Lower leg skin (tissue), 4 donors: ENCODE results near the gene CERCAM. TPM values are rescaled to one million over a fixed set of nuclear protein-coding genes. Genes with fewer than 3 reads are reported as not detected.
"Not testable (repeated sequence)": the region's sequence is repeated elsewhere in the genome, so short reads cannot be mapped to it uniquely, and the experiment has no call there.

Experiments
- DNase-seq, 2 donors: peaks; one replicate each; pipeline ENCODE4 v3.0.0-alpha.2; 2019; ENCODE audit warnings: low spot score in 2 of 2
- H3K4me3 ChIP-seq: fragments of 200-600 bp; sonication (generic); 2 replicates; pipeline ENCODE4 v1.5.1; 2017; ENCODE audit warnings: mild to moderate bottlenecking, low read depth; ENCODE audit not compliant: poor library complexity, severe bottlenecking
- POLR2A ChIP-seq, 2 donors: fragments of 450-650 bp; IDR thresholded peaks; one replicate each; pipeline ENCODE4 v1.6.1; 2016 to 2017; ENCODE audit warnings: antibody characterized with exemption in 2 of 2, mild to moderate bottlenecking in 1 of 2, moderate library complexity in 1 of 2
- WGBS, 2 donors: methylation state at CpG; one replicate each; pipeline ENCODE4 v1.1.5; 2018; 5-methylcytosine and 5-hydroxymethylcytosine counted together
- intact Hi-C: fragments of 100-400 bp; cut with DNase I; formaldehyde crosslinking; loops from one replicate; pipeline ENCODE4 v1.15.0; 2023; ENCODE audit warnings: low total_unique reads
- total RNA-seq, 4 donors: library from RNA; depleted of rRNA; stranded (reverse); fragments of >200 nt; gene quantifications; one replicate each; pipeline ENCODE4 v1.1.0, GENCODE V29; 2016
- TF ChIP-seq, protein P1 (sequence below), 3 donors: fragments of 450-650 bp; IDR thresholded peaks; one replicate each; pipeline ENCODE4 v1.5.1; 2016; ENCODE audit warnings: antibody characterized with exemption in 3 of 3, mild to moderate bottlenecking in 3 of 3, moderate library complexity in 2 of 3

The CERCAM gene
- total RNA-seq, 4 donors from 2014 or later = 5.6 to 21.3 (median 7.3) TPM

DNA sequence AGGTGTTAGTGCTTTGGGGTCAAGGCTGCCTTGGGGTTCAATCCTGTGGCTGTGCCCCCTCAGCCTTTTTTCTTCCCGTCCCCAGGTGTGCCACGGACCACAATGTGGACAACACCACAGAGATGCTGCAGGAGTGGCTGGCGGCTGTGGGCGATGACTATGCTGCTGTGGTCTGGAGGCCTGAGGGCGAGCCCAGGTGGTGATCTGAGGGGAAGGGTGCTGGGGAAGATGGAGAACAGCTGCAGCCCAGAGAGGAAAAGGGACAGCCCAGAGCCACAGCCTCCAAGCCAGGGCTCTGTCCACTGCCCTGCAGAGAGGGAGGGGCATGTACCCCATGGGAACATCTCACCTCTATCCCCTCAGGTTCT lies 2.1 kb downstream of the CERCAM start:
- H3K4me3 ChIP-seq = no peak overlapping the region
- no peak for DNase-seq
- no peak for TF ChIP-seq POLR2A (IDR thresholded peaks at IDR 0.05)
- TF ChIP-seq, protein P1, sequence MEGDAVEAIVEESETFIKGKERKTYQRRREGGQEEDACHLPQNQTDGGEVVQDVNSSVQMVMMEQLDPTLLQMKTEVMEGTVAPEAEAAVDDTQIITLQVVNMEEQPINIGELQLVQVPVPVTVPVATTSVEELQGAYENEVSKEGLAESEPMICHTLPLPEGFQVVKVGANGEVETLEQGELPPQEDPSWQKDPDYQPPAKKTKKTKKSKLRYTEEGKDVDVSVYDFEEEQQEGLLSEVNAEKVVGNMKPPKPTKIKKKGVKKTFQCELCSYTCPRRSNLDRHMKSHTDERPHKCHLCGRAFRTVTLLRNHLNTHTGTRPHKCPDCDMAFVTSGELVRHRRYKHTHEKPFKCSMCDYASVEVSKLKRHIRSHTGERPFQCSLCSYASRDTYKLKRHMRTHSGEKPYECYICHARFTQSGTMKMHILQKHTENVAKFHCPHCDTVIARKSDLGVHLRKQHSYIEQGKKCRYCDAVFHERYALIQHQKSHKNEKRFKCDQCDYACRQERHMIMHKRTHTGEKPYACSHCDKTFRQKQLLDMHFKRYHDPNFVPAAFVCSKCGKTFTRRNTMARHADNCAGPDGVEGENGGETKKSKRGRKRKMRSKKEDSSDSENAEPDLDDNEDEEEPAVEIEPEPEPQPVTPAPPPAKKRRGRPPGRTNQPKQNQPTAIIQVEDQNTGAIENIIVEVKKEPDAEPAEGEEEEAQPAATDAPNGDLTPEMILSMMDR (IDR thresholded peaks at IDR 0.05) = no peak
- 75 to 92% methylated on average over 5 of the region's 5 CpGs for WGBS, 2 donors
- intact Hi-C loops = no loop called here

DNA sequence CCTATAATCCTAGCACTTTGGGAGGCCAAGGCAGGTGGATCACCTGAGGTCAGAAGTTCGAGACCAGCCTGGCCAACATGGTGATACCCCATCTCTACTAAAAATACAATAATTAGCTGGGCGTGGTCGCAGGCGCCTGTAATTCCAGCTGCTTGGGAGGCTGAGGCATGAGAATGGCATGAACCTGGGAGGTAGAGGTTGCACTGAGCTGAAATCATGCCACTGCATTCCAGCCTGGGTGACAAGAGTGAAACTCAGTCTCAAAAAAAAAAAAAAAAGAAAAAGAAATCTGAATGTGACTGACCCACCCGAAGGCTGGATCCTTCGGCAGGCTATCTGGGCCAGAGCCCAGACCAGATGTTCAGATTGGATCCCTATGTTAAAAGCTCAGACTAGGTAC lies 2.7 kb downstream of the CERCAM start:
- H3K4me3 ChIP-seq, intact Hi-C loops, DNase-seq: not testable (repeated sequence)
- WGBS, 2 donors = 60% methylated on average over 6 of the region's 6 CpGs

DNA sequence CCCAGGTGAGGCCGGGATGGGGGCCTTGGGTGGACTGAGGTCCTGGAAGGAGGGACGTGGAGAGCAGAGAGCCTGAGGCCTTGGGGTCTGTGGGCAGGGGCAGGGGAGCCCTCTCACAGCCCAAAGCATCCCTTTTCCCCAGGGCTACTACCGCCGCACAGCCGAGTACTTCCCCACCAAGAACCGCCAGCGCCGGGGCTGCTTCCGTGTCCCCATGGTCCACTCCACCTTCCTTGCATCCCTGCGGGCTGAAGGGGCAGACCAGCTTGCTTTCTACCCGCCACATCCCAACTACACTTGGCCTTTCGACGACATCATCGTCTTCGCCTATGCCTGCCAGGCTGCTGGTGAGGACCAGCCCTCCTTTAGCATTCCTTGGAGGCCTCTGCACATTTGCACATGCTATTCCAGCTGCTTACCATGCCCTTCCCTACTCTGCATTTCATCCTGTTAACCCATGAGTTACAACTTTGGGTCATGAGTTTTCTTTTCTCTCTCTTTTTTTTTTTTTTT lies 3.7 kb downstream of the CERCAM start:
- DNase-seq = no peak
- no peak overlapping the region for H3K4me3 ChIP-seq
- WGBS, 2 donors = 95 to 97% methylated on average over 13 to 15 of the region's 15 CpGs
- no peak for TF ChIP-seq POLR2A (IDR thresholded peaks at IDR 0.05)
- TF ChIP-seq, protein P1 (IDR thresholded peaks at IDR 0.05) = no peak
- intact Hi-C loops = no loop called here

DNA sequence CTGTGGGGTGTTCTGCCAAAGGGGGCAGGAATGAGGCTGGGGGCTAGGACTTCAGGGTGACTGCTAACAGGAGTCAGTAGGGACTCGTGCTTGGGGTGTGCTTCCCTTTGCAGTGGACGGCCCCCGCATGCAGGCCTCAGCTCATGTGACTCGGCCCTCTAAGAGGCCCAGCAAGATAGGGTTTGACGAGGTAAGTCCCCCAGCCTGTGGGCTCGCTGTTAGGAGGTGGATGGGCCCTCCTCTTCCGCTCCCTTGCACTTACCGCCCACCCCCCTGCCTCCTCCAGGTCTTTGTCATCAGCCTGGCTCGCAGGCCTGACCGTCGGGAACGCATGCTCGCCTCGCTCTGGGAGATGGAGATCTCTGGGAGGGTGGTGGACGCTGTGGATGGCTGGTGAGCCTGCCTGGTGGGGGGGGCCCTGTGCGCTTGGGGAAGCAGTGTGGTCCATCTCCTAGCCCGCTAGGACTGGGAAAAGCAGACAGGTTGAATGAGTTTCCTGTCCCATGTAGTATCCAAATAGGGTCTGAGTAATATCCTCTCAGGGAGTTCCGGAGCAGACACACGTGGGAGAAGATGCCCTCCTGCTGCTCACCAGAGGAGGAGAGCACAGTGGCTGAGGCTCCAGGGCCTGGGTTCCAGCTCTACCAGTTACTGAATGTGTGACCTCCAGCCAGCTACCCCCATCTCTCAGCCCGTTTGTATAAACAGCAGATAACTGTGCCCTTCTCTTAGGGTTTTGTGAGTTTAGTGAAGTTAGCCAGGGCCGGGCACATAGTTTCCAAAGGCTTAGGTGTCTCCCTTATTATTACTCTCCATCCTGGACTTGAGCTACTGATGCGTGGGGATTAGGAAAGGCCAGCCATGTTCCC lies 8.2 kb downstream of the CERCAM start:
- DNase-seq = no peak
- intact Hi-C loops = no loop called here
- 84% methylated on average over 21 to 22 of the region's 22 CpGs for WGBS, 2 donors
- no peak overlapping the region for H3K4me3 ChIP-seq
- TF ChIP-seq, protein P1 (IDR thresholded peaks at IDR 0.05) = no peak
- no peak for TF ChIP-seq POLR2A (IDR thresholded peaks at IDR 0.05)

DNA sequence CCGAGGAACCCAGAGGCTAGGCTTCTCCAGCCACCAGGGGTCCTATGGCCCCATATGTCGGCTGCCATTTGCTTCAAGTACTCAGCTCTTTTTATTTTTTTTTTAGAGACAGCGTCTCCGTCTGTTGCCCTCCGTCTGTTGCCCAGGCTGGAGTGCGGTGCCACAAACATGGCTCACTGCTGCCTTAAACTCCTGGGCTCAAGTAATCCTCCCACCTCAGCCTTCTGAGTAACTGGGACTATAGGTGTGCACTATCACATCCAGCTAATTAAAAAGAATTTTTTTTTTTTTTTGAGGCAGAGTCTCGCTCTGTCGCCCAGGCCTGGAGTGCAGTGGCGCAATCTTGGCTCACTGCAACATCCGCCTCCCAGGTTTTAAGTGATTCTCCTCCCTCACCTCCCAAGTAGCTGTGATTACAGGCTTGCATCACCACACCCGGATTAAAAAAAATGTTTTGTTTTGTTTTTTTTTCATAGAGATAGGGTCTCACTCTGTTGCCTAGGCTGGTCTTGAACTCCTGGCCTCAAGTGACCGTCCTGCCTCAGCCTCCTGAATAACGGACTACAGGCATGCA lies 8.9 kb downstream of the CERCAM start:
- no peak for DNase-seq
- WGBS, 2 donors = 89% methylated on average over 13 of the region's 13 CpGs
- no peak overlapping the region for H3K4me3 ChIP-seq
- TF ChIP-seq POLR2A (IDR thresholded peaks at IDR 0.05) = no peak
- TF ChIP-seq, protein P1 (IDR thresholded peaks at IDR 0.05) = no peak
- intact Hi-C loops = no loop called here

DNA sequence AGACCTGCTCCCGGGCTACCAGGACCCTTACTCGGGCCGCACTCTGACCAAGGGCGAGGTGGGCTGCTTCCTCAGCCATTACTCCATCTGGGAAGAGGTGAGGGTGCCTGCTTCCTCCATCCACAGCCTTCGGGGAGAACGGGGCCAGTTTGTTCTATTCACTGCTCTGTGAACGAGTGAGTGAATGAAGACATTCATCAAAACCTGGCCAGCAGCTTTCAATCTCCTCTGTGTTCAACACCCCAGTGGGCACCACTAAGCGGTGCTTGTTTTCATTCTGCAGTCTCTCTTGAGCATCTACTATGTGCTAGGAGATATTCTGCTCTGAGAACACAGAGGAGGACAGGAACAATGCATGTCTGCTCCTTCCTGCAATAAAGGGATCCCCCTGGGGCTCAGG lies 10.6 kb downstream of the CERCAM start:
- 87 to 95% methylated on average over 8 of the region's 8 CpGs for WGBS, 2 donors
- H3K4me3 ChIP-seq = no peak overlapping the region
- no peak for DNase-seq
- TF ChIP-seq POLR2A (IDR thresholded peaks at IDR 0.05) = no peak
- TF ChIP-seq, protein P1 (IDR thresholded peaks at IDR 0.05) = no peak
- intact Hi-C loops = no loop called here
